Measurements from ENCODE around the gene PHOSPHO1. TPM values are rescaled to one million over a fixed set of nuclear protein-coding genes. Genes with fewer than 3 reads are reported as not detected.

Gene PHOSPHO1
- total RNA-seq, 4 donors from 2014 or later = not detected

GRCh38 chr17:49193513-49194296 lies 36.9 kb downstream of the PHOSPHO1 start:
- Histone ChIP-seq H3K9me3 (no peaks in the 10 kb centered on the region), H3K27ac (peak overlapping the region; percentile 88 to 98 (median 96)), H3K27me3 (no peaks in the 10 kb centered on the region), H3K4me1 (peaks cover 0 to 25% (median 10%) of the 10 kb centered on the region in 4 donors), H3K36me3 (no peaks in the 10 kb centered on the region), H3K4me3 (peak overlapping the region; percentile 60 to 81 (median 68))
- 0 to 7% methylated on average over 14 to 21 of the region's 21 CpGs for WGBS, 2 donors (ENCODE audit: low coverage in 1 of 2)
- TF ChIP-seq CTCF (IDR thresholded peaks at IDR 0.05) = no peak
- no peak for TF ChIP-seq POLR2A (IDR thresholded peaks at IDR 0.05)
- TF ChIP-seq POLR2AphosphoS5 (IDR thresholded peaks at IDR 0.05) = peak in 1 of 3 donors; percentile 21
- TF ChIP-seq EP300 (IDR thresholded peaks at IDR 0.05; ENCODE audit: low read depth) = no peak
- DNase-seq = peak; percentile 70
- in situ Hi-C loops (cut with MboI; ENCODE audit: low pct_ligation_motif_present in 1 of 4, low pct_unique_long_range_greater_than_20kb in 1 of 4, low sequenced_read_pairs in 3 of 4) = no loop called here
- intact Hi-C loops (cut with DNase I; ENCODE audit: low total_unique reads) = no loop called here

- peak overlapping the region; percentile 88 to 98 (median 96) for H3K27ac ChIP-seq
- peak overlapping the region; percentile 60 to 81 (median 68) for H3K4me3 ChIP-seq
- no peaks in the 10 kb centered on the region for H3K36me3 ChIP-seq
- TF ChIP-seq EP300 (IDR thresholded peaks at IDR 0.05; ENCODE audit: low read depth) = no peak
- peak in 1 of 3 donors; percentile 54 for TF ChIP-seq POLR2AphosphoS5 (IDR thresholded peaks at IDR 0.05)
- peak; percentile 50 for TF ChIP-seq POLR2A (IDR thresholded peaks at IDR 0.05)
- TF ChIP-seq CTCF (IDR thresholded peaks at IDR 0.05) = peak in 3 of 5 experiments; percentile 15 to 40 (median 23)
- peak; percentile 94 for DNase-seq
- 0% methylated on average over 49 of the region's 53 CpGs; no CpG with 5 or more reads in 1 of the 2 donors for WGBS, 2 donors (ENCODE audit: low coverage in 1 of 2)
- H3K9me3 ChIP-seq = no peaks in the 10 kb centered on the region
- in situ Hi-C loops (cut with MboI; ENCODE audit: low pct_ligation_motif_present in 1 of 4, low pct_unique_long_range_greater_than_20kb in 1 of 4, low sequenced_read_pairs in 3 of 4) (no loop called here), intact Hi-C loops (cut with DNase I; ENCODE audit: low total_unique reads) (no loop called here)
- no peaks in the 10 kb centered on the region for H3K27me3 ChIP-seq
- H3K4me1 ChIP-seq = peaks cover 0 to 21% (median 10%) of the 10 kb centered on the region in 4 donors
Measured at GRCh38 chr17:49191917-49192741, 38.5 kb downstream of the PHOSPHO1 start.

- peak overlapping the region; percentile 88 to 98 (median 96) for H3K27ac ChIP-seq
- no peaks in the 10 kb centered on the region for H3K27me3 ChIP-seq
- in situ Hi-C loops (cut with MboI; ENCODE audit: low pct_ligation_motif_present in 1 of 4, low pct_unique_long_range_greater_than_20kb in 1 of 4, low sequenced_read_pairs in 3 of 4) = no loop called here
- H3K4me1 ChIP-seq = peaks cover 0 to 21% (median 10%) of the 10 kb centered on the region in 4 donors
- no peak for TF ChIP-seq POLR2A (IDR thresholded peaks at IDR 0.05)
- TF ChIP-seq CTCF (IDR thresholded peaks at IDR 0.05) = no peak
- no peak for TF ChIP-seq POLR2AphosphoS5 (IDR thresholded peaks at IDR 0.05)
- no peak for TF ChIP-seq EP300 (IDR thresholded peaks at IDR 0.05; ENCODE audit: low read depth)
- intact Hi-C loops (cut with DNase I; ENCODE audit: low total_unique reads) = no loop called here
- H3K9me3 ChIP-seq = no peaks in the 10 kb centered on the region
- WGBS, 2 donors (ENCODE audit: low coverage in 1 of 2) = 4 to 5% methylated on average over 3 to 8 of the region's 8 CpGs
- H3K36me3 ChIP-seq = no peaks in the 10 kb centered on the region
- H3K4me3 ChIP-seq = peak overlapping the region; percentile 60 to 81 (median 68)
- no peak for DNase-seq
Measured at GRCh38 chr17:49191409-49191916, 39.1 kb downstream of the PHOSPHO1 start.

- TF ChIP-seq POLR2A (IDR thresholded peaks at IDR 0.05) (no peak), POLR2AphosphoS5 (IDR thresholded peaks at IDR 0.05) (no peak), EP300 (IDR thresholded peaks at IDR 0.05; ENCODE audit: low read depth) (no peak), CTCF (IDR thresholded peaks at IDR 0.05) (no peak)
- 45 to 57% methylated on average over 1 to 4 of the region's 4 CpGs for WGBS, 2 donors (ENCODE audit: low coverage in 1 of 2)
- Histone ChIP-seq H3K36me3 (no peaks in the 10 kb centered on the region), H3K4me1 (peaks cover 0 to 21% (median 10%) of the 10 kb centered on the region in 4 donors), H3K27ac (peak overlapping the region in 3 of 4 donors; percentile 88 to 98 (median 97)), H3K4me3 (no peak overlapping the region), H3K9me3 (no peaks in the 10 kb centered on the region), H3K27me3 (no peaks in the 10 kb centered on the region)
- intact Hi-C loops (cut with DNase I; ENCODE audit: low total_unique reads) = no loop called here
- in situ Hi-C loops (cut with MboI; ENCODE audit: low pct_ligation_motif_present in 1 of 4, low pct_unique_long_range_greater_than_20kb in 1 of 4, low sequenced_read_pairs in 3 of 4) = no loop called here
- DNase-seq = no peak
Measured at GRCh38 chr17:49190932-49191331, 39.7 kb downstream of the PHOSPHO1 start.

All from transverse colon (tissue), 4 donors.